ENCODE data around the gene FAM168B. TPM values are rescaled to one million over a fixed set of nuclear protein-coding genes. Genes with fewer than 3 reads are reported as not detected.
"Not testable (repeated sequence)": the region's sequence is repeated elsewhere in the genome, so short reads cannot be mapped to it uniquely, and the experiment has no call there.

FAM168B gene
- total RNA-seq = 78.4 and 113 TPM in 2 replicates

DNA sequence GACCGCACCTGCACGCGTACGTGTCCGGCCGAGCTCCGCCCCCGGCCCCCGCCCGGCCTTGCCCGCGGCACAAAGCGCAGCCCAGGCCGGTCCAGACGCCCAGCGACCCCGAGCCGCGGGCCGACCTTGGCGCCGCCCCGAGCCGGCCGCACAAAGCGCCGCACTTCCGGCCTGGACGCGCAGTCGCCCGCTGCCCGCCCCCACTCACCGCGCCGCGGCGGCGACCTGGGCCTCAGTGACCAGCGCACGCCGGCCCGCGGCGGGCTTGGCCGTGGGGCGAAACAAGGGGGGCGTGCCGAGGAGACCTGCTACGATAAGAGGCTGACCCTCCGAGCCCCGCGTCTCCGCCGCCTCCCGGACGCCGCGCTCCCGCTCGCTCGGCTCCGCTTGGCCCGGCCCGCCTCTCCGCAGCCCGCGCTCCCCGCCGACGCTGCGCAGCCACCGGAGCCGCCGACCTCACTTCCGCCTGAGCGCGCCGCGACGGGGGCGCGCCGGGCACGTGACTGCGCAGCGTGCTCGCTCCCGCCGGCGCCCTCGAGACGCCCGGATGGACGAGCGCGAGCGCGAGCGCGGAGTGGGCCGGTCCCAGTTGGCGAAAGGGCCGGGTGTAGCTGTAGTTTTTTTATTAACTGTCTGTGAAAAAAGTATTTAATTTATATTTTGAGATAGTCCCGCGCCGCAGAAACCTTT lies at the start of gene FAM168B:
FAM168B (minus strand) TSS at position 455 of the 690 bp plus-strand sequence. CDS start 10,814 bp downstream, outside the sequence.
- DNase-seq (ENCODE audit: low read depth in 2 of 2) = peak; percentile 81 to 91

GRCh38 chr2:131142849-131143248 lies 49.6 kb upstream of the FAM168B start:
- DNase-seq (ENCODE audit: low read depth in 2 of 2) = no peak

DNA sequence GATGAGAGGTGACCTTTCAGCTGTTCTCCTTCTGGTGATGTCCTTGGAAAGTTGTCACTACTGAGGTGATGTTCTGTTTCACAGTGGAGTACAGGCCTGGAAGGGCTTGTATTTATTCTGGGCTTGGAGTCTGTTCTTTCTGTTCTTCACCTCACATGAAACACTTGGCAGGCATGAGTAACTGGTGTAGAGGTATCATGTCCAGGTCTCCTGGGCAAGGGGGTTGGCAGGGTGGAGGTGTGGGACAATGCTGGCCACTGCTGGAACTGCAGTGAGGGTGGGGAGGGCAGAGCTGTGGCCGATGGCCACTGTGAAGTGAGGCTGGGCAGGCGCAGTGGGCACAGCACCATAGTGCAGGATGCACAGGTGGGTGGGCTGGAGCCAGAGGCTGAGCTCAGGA lies 47.3 kb upstream of the FAM168B start:
- no peak for DNase-seq (ENCODE audit: low read depth in 2 of 2)

- no peak for DNase-seq (ENCODE audit: low read depth in 2 of 2)
Measured at GRCh38 chr2:131132729-131133128, 39.5 kb upstream of the FAM168B start.

GRCh38 chr2:131130298-131130596 lies 37.0 kb upstream of the FAM168B start:
- no peak for DNase-seq (ENCODE audit: low read depth in 2 of 2)

DNA sequence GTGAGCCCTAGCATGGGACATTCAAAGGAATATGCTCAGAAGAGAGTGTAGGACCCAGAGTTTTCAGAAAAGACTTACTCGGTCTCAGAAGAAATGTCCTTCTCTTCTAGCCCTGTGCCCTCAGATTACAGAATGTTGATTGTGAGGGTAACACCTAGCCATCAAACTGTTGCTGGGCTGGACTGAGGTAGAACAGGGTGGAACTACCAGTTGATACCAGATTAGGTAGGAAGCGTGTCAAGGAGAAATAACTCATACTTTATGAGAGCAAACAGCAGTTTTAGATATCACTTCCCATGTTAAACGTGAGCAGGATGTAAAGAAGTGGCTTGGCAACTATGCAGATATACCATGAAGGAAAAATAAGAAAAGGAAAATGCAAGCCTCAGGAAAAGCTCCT lies 34.7 kb upstream of the FAM168B start:
- no peak for DNase-seq (ENCODE audit: low read depth in 2 of 2)

DNA sequence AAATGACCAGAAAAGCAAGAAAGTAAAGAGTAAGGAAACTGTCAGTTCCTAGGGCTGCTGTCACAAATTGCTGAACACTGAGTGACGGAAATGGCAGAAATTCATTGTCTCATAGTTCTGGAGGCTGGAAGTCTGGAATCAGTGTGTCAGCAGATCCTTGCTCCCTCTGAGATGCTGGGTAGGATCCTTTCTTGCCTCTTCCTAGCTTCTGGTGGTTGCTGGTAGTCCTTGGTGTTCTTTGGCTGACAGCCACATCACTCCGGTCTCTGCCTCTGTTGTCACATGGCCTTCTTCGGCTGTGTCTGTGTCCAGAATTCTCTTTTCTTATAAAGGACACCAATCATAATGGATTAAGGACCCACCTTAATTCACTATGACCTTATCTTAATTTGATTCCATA lies 33.8 kb upstream of the FAM168B start:
- no peak for DNase-seq (ENCODE audit: low read depth in 2 of 2)

DNA sequence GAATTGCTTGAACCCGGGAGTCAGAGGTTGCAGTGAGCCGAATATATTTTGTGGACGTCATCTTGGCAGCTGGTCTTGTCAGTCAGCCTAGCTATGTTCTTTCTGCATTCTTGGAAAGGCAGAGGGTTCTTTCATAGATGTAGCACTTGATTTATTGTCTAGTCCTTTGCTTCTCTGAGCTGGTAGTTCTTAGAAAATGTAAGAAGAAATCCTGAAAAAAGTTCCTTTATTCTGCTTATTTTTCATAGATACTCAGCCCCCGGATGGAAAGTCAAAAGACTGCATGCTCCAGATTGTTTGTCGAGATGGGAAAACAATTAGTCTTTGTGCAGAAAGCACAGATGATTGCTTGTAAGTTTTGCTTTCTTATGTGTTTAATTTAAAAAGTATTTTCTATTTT lies 33.2 kb upstream of the FAM168B start:
- DNase-seq (ENCODE audit: low read depth in 2 of 2) = no peak

- DNase-seq (ENCODE audit: low read depth in 2 of 2) = no peak
Measured at GRCh38 chr2:131125195-131125757, 32.0 kb upstream of the FAM168B start.

GRCh38 chr2:131123192-131123591 lies 29.9 kb upstream of the FAM168B start:
- DNase-seq (ENCODE audit: low read depth in 2 of 2) = no peak

- no peak for DNase-seq (ENCODE audit: low read depth in 2 of 2)
Measured at GRCh38 chr2:131122496-131122895, 29.2 kb upstream of the FAM168B start.

DNA sequence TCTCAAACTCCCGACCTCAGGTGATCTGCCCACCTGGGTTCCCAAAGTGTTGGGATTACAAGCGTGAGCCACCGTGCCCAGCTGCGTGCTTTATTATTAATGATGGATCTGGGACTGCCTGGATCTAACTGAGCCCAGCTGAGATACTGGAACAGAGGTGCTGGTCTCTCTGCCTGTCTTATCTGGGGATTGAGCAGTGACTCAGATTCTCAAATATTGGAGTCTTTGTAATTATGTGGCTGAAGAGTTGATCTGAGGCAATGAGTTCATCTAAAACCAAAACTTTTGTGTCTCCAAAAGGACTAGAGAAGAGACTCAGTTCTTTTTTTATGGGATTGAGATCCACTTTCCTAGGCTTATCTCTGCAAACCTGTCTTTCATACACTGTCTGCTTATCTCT lies 28.2 kb upstream of the FAM168B start:
- DNase-seq (ENCODE audit: low read depth in 2 of 2) = no peak

DNA sequence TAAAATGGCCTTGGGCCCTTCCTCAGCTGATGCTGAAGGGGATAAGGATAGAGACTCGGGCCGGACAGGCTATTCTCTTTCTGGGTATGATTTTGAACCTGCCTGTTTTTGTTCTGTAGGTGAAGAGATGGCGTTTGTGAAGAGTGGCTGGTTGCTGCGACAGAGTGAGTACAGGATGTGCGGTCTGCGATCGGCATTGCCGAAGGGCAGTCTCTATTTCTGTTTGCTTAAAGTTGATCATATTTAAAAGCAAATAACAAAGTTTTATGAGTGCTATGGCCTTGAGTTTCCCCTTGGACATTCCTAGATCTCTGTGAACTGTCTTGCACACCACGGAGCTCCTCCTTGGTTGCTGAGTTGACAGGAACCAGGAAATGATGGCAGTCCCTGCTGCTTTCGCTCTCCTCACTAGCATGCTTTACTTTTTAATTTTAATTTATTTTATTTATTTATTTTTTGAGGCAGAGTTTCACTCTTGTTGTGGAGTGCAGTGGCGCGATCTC lies 27.6 kb upstream of the FAM168B start:
- DNase-seq (ENCODE audit: low read depth in 2 of 2) = no peak

GRCh38 chr2:131115752-131116151 lies 22.5 kb upstream of the FAM168B start:
- no peak for DNase-seq (ENCODE audit: low read depth in 2 of 2)

GRCh38 chr2:131114950-131115349 lies 21.7 kb upstream of the FAM168B start:
- DNase-seq (ENCODE audit: low read depth in 2 of 2) = not testable (repeated sequence)

- no peak for DNase-seq (ENCODE audit: low read depth in 2 of 2)
Measured at GRCh38 chr2:131113566-131114227, 20.4 kb upstream of the FAM168B start.

DNA sequence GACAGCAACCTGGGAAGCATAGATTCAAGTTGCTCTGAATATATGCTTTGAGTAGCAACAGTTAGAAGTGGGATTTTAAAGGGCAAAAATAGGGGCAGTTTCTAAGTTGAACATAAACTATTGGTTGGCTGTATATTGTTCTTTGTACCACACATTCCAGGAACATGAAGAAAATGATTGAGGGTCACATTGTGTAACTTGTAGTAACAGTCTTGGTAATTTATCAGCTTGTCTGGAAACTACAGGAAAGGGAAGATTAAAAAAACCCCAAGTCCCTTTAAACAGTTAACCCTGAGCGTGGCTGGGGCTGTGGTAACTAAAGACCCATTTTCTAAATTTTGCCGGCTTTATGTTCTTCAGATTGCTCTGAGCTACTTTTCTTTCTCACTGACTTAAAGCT lies 19.3 kb upstream of the FAM168B start:
- DNase-seq (ENCODE audit: low read depth in 2 of 2) = no peak

GRCh38 chr2:131105950-131106801 lies 12.9 kb upstream of the FAM168B start:
- peak; percentile 30 to 70 for DNase-seq (ENCODE audit: low read depth in 2 of 2)

GRCh38 chr2:131105156-131105949 lies 12.1 kb upstream of the FAM168B start, which contains the start of gene PLEKHB2:
TSS of gene PLEKHB2 (plus strand) at chr2:131105336. CDS start at chr2:131120942, 15,606 bp downstream.
- peak; percentile 46 to 90 for DNase-seq (ENCODE audit: low read depth in 2 of 2)

GRCh38 chr2:131104487-131105155 lies 11.4 kb upstream of the FAM168B start:
- peak in 1 of 2 donors; percentile 75 for DNase-seq (ENCODE audit: low read depth in 2 of 2)
